Activated CD4-positive, alpha-beta T cell treated with anti-CD3 and anti-CD28 coated beads, Interleukin-2, amount 50 U/mL, for 48 hours (primary cell): Measurements from ENCODE around the gene ARID1B.
A peak's percentile ranks its signal among the peaks of the same experiment; 100 is the strongest.

Source experiments
- DNase-seq, 2 experiments: peaks; one replicate each; pipeline ENCODE4 v3.0.0-alpha.2; 2020

Gene ARID1B

DNA sequence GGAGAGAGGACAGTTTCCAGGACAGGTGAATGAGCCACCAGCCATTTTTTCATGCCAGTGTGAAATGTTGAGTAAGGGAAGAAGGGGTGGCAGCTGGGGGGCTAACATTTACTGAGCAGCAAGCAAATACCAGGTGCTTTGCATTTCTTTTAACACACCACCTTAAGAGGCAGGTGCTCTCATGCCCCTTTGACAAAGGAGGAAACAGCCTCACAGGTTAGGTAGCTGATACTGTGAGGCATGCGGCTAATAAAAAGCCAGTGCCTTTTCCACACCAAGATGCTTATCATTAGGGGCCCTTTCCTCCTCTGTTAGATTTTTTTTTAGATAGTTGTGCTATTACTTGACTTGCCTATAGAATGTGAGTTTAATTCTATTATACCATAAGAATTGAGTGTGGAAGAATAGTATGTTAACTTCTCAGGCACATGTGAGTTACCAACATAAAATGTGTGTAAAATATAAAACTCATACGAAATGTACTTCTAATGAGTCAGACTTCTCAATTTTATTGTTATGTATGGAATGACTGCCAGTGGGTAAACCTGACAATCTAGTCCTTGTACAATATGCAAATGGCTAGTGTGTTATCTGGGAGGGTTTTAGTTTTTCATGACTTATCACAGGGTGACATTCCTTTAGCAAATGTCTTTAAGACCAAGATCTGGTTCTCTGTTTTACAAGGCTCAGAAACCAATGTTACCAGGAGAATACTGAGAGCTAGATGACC, 286.2 kb downstream of the ARID1B start:
- DNase-seq = no peak

DNA sequence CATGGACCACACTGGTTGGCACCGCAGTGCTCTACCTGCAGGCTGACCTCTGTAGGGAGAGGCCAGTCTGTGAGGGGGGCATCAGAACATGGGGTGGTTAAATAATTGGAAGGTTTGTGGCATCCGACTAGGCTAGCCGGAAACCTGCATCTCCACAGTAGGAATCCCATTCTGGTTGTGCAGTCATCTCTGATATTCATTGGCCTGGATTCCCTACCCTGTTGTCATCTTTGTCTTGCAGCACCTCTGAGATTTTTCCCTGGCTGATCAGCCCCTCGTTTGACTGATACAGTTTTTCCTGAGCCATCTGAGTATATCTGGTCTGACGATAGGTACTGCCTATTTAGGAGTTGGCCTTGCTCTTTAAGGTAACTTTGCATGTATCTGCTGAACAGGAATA, 286.7 kb downstream of the ARID1B start:
- DNase-seq = no peak

DNA sequence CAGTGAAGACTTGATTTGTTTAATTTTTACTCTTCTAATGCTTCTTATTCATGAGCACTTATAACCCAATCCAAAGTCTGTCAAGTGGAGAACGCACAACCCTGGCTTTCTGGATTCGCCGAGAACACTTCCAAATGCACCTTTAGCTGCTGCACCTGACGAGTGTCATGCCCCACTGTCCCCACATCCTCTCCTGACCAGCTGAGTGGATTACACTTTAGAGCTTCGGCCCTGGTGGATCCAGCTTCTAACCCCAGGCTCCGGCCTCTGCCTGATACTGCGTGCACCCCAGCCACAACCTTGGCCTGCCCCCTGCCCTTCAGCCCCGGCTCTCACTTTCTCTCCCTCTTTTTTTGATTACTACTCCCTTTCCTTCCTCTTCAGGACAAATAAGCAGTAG, 287.3 kb downstream of the ARID1B start:
- no peak for DNase-seq

DNA sequence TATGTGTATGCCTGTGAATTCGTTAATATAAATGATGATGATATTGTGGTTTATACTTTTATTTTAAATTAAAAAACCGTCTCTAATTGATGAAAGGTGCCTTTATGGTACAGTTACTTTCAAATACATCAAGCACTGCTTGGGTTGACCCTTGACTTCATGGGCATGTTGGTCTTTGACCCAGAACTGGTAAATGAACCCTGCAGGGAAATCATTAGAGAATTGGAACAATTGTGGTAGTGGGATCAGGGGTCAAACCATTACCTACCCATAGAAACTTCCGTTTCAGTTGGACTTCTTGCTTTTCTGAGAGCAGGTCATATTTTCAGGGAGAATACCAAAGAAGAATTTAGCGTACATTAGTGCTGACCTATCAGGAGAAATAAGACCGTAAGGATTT, 288.2 kb downstream of the ARID1B start:
- no peak for DNase-seq

DNA sequence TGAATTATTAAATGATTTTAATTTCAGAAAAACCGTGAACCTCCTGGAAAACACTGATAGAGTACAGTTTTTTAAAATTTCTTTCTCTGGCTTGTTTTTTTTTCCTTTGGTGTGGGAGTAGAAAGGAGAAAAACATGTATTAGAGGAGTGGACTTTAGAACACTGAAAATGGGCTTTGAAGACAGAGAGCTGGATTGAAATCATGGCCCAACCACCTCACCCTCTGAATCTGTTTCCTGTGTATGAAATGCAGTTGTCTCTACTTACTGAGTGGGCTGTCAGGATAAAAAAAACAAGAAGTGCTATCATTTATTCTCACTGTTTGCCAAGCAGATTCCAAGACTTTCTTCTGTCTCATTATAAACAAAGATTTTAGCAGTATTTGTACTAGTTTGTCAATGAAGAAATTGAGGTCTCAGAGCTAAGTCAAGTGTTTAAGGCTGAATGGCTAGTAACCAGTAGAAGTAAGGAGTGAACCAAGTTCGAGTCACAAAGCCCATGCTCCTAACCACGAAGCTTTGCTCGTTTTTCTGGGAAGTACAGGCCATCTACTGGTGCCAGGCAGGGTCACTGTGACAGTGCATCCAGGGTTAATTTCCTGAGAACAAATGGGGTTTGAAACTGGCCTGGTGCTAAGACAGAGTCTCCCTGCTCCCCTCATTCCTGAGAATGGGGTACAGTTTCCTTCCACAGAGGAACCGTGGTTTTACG, 289.8 kb downstream of the ARID1B start:
- DNase-seq = no peak

DNA sequence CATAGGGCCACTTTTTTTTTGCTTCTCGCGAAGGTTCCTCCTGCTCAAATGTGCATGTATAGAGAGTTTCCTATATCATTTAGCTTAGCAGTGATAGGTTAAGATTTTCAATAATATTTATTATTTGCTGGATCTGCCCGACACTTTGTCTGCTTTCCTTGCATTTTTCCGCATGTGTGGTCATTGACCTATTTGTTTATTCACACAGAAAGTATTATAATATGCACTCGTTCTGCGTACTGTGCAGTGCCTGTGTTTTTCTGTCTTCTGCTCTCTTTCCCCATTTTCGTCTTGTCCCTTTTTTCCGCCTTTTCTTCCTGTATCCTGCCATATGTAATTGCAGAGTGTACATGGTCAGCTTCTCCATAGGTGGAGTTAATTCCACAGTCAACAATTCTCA, 290.3 kb downstream of the ARID1B start:
- no peak for DNase-seq

DNA sequence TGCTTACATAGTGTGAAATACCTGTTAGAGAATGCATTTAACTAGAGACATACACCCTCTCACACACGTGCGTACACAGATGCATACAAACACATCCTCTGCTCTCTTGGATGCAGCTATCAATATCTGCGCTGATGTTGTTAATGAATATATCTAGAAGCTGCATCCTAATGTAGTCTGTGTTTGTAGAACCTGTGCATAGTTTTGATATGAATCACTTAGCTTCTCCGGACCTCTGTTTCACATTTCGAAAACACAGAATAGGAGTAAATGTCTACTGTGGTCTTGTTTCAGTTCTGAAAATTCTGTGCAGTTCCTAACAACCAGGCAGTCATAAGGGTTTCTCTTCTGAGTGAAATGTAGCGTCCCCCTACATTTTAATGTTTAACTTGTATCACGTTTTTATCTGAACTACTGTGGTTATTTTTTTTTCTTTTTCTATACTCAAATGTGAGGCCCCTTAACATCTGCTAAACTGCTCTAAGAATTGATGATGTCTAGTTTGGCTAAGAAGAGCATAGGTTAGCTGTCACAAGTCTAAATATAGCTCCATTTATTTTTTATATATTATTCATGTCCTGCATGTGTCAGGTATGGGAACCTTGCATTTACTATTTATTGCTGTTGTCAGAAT, 291.6 kb downstream of the ARID1B start:
- DNase-seq = no peak

DNA sequence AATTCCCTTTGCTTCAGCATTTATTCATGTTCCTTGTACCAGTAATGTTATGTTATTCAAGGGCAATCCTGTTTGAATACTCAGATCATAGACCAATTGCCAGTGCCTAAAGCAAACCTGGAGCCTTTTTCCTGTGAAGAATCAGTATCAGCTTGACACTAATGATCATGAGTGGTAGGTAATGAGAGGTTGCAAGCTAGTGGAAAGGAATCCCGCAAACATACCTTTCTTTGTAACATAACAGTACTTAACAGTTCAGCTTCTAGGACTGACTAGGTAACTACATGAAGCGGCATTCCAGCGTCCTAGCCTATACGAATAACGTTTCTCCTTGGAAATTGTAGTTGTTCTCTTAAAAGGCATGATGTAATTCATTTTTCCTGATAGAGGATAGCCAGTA, 292.4 kb downstream of the ARID1B start:
- no peak for DNase-seq

DNA sequence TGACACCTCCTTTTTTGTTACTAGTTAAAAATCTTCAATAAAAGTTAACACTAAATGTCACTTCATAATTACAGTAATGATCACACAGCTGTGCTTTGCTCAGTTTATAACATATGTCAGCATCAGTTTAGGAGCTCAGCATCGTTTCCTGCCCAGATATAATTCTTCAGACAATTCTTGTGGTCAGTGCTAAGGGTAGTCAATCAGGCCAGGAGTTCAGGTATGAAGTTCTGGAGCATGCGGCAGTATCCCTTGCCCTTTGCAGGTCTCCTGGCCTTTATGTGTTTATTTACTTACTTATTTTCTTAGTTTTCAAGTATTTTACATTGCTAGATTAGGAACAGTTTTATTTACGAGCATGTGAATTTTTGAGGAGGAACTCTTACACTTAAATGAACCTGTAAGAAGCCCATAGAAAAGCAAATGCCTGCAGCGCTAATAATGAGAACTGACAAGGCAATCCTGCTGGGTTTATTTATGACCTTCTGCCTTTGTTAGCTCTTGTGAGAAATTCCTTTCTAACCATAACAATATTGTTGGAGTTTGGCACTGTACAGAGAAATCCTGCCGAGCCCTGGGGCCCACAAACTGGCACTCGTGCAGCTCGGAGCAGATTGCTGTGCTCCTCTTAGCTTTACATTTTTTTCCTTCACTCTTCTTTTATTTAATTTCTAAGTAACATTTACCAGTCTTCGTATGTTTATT, 293.4 kb downstream of the ARID1B start:
- no peak for DNase-seq

DNA sequence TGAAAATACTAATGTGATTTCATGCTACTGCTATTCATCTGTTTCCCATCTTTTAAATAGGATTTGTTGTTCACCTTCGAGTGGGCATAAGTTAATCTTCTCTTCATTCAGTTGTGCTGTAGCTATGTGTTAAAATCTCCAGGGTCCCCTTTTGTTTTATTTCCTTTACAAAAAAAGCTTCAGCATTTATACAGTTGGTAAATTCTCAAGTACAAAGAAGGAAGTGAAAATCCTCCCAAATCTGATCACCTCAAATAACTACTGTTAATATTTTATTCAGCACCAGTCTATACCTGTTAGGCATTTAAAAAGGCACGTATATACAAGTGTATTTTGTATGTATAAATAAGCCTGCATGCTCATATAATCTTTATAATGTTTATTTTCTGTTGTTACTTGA, 294.9 kb downstream of the ARID1B start:
- DNase-seq = no peak

DNA sequence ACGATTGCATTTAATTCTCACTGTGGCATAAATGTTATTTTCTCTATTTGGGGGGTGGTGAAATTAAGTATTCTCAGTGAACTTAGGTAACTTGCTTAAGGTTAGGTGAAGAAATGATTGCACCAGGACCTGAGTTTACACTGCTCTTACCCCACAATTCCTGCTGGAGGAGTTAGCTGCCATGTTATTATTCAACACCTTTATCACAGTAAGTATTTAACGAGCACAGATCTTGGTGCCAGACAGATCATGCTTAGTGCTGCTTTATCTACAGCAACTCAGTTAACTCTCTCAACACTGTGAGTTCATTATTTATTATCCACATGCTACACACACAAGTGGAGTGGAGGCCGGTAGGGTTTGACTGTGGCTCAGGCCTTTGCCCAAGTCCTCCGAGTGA, 296.4 kb downstream of the ARID1B start:
- no peak for DNase-seq

DNA sequence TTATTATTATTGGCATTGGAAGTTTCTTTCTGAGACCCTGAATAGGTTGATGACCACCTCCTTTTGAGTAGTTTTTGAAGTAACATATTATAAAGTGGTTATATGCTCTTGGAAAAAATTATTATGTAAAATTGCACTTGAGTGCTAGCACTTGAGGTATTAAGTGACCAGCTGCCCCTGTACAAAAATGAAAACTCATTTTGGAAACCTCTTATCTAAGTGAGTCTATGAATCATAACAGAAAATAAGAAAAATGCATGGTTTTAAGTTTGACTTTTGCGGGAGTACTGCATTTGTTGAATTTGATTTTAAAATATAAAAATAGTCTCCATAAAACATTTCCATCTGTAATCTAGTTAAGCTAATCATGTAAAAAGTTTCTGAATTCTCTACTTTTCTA, 297.8 kb downstream of the ARID1B start:
- DNase-seq = no peak

DNA sequence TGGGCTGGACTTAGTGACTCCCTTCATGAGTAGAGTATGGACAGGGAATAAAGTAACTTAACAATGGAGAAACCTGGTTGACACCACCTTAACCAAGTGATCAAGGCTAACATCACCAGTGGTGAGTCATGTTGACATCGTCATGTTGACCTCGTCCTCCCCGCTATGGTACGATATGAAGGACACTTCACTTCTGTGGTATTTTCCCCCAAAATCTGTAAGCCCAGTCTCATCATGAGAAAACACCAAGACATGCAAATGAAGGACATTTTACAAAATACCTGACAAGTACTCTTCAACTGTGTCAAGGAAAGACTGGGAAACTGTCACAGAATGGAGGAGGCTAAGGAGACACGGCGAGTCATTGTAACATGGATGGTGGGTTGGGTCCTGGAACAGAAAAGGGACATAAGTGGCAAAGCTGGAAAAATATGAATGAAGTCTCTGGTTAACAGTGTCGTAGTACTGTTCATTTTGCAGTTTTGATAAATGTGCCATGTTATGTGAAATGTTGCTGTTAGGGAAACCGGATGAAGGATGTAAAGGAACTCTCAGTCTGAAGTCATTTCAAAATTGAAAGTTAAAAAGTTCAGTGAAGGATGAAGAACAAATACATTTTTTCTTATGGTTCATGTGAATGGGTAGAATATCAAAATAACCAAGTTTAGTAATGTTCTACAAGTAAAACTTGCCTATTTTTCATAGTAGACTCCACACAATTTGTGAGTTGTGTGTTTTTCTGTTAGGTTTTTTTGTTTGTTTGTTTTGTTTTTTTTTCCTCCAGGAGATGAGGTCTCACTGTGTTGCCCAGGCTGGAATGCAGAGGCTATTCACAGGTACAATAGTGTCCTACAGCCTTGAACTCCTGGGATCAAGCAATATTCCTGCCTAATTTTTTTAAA, 298.6 kb downstream of the ARID1B start:
- DNase-seq = peak; percentile 12 to 41

DNA sequence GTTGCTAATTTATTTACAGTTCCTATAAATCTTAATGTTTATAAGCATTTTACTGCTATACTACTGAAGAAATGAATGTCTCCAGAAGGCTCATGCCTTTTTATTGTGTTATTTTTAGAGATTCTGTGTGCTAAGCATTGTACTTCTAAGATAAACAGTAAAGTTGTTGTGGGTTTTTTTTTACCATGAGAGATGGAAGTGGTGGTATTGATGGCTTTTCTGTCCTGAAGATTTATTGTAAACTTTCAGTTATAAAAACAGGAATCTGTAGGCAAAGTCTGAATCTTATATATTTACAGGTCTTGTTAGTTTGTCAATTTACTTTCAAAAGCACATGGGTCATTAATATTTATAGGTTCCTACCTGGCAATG, 299.3 kb downstream of the ARID1B start:
- DNase-seq = no peak

DNA sequence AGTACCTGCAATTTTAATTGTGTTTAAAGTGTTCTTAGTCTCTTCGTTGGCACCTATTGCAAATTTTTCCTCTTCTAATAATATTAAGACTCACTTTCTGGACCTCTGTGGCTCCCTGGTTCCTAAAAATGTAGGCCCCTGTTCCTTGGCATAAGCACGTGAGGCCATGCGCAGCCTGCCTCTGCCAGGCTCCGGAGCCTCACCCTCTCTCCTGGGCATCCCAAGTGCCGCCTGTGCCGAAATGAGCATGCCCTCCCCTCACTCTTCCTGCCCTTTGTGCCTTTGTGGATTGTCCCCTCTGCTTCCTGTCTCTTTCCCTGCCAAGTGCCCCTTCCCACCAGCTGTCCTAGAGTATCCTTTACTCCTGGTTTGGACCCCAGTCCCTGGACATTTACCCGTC, 300.1 kb downstream of the ARID1B start:
- DNase-seq = no peak

DNA sequence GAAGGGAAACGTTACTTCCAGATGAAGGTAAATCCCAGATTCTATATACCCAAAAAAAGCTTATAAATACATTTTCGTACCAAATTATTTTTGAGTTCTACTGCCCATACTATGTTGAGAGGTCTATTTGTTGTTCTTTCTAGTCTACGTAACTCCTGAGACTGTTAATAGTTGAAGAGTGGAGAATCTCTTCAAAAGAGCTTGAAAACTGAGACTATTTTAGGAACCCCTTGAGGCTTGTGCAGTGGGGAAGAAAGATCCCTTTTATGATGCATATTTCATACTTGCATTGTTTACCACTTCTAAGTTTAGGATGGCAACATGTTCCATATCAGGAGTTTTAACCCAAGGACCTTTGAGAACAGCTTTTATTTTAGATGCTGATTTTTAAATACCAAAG, 301.1 kb downstream of the ARID1B start:
- no peak for DNase-seq

DNA sequence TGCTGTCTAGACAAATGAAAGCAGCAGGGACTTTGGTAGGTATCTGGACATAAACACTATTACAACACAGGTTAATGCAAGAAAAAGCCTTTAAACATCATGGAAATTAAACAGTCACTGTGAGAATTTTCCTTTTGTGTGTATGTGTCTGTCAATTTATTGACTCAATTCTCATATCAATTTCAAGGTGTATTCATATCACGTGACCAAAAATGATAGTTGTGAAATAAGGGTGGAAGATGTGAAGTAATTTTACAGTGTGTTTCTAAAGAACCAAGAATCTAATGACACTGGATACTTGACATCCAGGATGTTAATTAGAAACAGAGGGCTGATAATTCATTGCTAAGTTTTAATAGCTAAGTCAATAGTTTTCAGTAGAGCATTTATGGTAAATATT, 302.1 kb downstream of the ARID1B start:
- no peak for DNase-seq

DNA sequence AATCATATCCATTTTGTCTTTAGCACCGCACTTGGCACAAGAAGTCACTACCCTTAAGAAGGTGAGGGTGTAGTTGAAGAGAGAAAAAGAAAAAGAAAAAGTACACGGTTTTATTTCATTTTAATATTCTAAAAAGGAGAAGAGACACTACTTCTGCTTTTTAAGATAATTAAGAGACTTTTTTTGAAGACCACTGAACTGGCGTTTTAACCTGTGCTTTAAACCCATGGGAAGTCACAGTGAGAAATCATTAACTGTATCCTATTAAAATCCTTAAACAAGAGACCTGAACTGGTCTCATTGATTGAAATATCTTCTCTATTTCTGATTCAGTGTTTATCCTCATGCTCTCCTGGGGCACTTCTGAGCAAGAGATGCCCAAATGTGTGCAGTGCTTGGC, 302.6 kb downstream of the ARID1B start:
- no peak for DNase-seq

DNA sequence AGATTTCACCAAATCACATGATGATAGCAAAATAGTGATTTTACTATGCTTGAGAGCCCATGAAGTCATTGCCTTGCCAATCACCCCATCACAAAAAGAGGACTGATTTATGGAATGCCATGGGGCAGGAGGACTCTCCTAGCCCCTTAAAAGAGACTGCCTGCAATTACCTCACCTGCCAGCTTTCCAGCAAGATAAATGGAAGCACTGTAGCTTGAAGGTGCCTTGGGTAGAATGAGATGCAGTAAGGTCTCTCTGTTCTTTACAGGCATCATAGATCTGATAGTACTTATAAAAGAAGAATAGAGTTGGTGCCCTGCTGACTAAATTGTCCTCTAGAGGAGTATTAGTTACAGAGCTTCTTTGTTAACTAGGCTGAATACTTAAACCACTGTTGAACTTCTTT, 303.8 kb downstream of the ARID1B start:
- no peak for DNase-seq

DNA sequence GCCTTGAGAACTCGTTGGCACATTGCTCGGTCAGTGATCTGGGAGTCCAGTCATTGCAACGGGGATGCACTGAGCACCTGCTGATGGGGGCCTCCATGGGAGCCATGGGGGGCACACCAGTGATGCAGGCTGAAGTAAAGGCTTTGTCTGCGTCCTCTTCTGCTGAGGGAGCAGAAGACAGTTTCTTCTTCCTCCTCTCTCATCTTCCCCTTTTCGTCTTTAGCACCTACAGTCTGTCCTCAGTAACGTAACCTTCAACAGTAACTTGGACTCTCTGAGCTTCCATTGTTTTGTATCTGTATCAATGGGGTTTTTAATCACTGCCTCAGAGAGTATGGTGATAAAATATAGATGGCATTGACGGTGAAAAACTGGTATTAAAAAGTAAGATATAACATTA, 306.2 kb downstream of the ARID1B start:
- no peak for DNase-seq

DNA sequence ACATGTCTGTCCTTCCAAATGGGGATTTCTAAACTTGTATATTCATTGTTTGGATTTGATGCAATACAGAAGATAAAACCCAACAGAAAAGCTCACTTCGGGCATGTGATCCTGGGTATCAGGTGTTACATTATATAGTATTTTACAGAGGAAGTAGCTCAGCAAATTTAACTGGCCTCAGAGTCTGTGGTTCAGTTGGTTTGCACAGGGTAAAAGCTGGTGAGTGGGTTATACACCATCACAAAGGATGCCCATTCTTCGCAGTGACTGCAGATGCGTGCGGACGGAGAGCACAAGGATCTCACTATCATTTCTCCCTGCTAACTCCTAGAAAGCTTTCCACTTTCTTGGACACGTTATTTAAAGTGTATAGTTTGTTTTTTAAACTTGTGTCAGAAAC, 309.5 kb downstream of the ARID1B start:
- DNase-seq = no peak

DNA sequence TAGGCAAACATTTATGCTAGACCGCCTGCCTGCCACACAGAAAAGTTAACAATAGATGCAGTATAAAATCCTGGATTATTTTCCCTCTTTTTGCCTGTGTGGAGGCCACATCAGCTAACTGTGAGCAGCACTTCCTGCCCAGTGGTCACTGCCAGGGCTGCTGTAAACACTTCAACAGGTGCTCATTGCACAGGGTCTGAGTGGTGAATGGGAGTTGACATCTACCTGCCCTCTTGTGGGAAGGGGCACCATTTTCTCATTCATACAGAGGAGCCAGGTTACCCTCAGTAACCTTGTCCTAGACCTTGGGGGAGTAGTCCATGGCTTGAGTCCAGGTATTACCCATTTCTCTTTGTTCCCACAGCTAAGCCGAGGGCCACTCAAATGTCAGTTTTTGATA, 310.8 kb downstream of the ARID1B start:
- no peak for DNase-seq

DNA sequence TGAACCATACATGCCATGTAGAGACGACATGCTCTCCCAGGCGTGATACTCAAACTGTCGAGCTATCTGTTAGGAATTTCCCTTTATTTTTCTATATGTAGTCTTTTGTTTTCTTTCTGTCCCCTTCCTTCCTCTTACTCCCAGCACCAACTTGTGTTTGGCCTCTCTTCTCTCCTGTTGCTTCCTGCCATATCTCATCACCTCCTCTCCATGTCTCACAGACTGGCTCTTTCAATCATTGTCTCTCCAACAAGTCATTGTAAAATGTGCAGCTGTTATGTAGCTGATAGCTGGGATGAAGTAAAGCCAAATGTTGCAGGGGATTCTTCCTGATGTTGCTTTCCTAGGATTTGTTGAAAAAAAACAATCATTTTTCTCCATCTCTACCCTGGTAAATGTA, 311.7 kb downstream of the ARID1B start:
- DNase-seq = no peak
